HG03354 (cell line): ENCODE results near the gene TFCP2.
"Not testable (repeated sequence)": the region's sequence is repeated elsewhere in the genome, so short reads cannot be mapped to it uniquely, and the experiment has no call there.

Experiments used
- ATAC-seq: cut with Tn5 transposase; IDR thresholded peaks from one replicate; pipeline ENCODE4 v1.9.1; 2021; ENCODE audit warnings: mild to moderate bottlenecking; ENCODE audit not compliant: unreplicated experiment, poor library complexity, severe bottlenecking

TFCP2 gene, protein sequence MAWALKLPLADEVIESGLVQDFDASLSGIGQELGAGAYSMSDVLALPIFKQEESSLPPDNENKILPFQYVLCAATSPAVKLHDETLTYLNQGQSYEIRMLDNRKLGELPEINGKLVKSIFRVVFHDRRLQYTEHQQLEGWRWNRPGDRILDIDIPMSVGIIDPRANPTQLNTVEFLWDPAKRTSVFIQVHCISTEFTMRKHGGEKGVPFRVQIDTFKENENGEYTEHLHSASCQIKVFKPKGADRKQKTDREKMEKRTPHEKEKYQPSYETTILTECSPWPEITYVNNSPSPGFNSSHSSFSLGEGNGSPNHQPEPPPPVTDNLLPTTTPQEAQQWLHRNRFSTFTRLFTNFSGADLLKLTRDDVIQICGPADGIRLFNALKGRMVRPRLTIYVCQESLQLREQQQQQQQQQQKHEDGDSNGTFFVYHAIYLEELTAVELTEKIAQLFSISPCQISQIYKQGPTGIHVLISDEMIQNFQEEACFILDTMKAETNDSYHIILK

DNA sequence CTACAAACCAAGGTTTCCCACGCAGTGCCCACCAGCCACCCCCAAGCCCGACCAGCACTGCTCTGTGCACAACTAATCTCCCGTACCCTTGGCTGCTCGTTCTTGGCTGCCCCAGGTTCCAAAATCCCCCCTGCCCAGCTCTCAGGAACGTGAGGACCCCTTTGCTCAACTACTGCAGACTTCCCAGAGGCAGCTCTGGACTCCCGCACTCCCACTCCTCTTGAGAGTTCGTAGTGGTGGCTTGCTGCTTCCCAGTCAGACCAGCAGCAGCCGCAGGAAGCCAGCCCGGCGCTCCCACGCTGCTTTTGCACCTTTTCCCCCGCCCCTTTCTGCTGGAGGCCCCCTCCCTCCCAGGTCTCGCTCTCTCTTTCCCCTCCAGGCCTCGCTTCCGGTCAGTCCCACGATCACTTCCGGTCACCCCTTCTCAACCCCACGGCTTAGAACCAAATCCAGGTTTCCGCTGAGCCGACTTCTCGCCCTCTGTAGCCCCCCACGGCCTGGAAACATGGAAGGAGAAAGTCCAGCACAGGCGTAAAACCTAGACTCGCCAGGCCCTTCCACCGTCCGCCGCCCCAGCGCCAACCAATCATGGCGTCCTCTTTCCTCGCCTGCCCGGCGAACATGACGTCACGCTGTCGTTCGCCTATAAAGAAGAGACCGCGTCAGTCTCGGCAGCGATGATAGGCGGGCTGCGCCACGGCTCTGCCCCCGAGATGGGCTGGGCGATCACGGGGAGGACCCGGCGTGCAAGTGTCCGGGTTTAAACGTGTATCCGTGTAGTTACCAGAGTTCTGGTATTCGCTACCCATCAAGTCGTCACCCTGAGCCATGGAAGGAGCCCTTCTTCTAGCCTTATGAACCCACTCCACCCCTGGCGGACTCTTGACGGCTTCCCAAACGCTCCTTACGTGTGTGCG lies at the start of gene TFCP2:
Gene TFCP2, minus strand, starts transcription at position 621 of the 917 bp plus-strand sequence. CDS start 713 bp downstream, outside the sequence.
- peak; percentile 97 for ATAC-seq

DNA sequence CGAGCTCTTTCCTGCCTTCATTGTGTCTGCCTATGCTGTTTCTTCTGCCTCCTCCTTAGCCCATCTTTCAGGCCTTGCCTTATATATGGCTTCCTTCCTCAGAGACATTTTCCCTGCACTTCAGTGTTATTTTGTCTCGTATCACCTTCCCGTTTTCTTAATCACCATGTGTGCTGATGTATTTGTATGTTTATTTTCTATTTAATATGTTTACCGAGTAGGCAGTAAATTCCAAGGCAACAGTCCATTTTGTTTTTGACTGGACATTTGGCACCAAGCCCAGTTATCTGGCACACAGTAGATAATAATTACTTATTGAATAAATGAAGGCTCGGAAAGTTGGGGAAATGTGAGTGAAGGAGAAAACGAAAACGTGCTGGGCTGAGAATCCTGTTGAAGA lies 49.5 kb upstream of the TFCP2 start:
- ATAC-seq: no peak

DNA sequence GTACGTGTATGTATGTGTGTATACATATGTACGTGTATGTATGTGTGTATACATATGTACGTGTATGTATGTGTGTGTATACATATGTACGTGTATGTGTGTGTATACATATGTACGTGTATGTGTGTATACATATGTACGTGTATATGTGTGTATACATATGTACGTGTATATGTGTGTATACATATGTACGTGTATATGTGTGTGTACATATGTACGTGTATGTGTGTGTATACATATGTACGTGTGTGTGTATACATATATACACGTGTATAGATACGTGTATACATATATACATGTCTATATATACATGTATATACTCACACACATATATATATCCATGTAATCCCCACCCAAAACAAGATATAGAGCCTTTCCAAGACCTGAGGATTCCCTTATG lies 46.9 kb upstream of the TFCP2 start:
- ATAC-seq: not testable (repeated sequence)

DNA sequence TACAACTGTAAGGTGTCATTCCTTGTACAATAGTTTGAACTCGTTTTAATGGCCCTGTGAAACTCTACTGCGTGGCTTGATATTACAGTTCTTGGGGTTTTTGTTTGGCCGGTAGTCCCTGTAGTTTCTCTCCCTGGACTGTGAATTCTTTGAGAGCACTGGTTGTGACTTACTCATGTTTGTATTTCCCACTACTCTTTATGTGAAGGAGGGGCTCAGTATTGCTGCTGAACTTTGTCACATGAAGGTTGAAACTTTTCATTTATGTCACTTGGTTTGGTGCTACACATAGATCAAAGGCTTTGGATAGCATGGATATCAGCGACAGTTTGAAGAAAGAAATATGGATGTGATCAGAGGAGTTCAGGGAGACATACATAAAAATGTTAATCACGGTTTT lies 46.4 kb upstream of the TFCP2 start:
- ATAC-seq: no peak

DNA sequence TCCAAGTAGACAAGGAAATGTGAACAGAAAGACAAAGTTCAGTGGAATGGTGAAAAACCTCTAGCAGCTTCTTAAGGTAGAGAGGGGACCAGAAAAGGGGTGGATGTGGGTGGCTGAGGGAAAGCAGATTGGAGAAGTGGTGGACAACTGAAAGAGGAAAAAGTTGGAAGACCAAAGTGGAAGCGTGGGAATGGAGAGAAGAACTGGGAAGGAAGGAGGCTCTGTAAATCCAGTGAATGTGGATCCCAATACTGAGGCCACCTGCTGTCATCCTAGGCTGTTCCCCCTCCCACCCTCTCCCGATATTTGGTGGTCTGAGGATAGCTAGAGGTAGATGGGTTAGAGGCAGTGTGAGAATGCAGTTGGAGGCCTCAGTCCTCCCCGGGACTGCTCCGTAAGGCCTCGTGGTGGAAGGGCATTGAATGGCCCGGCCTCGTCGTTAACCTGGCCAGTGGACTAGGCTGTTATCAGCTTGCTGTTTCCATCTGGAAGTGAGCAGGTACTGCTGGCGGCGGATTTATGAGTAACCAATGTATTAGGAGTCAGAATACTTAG lies 45.7 kb upstream of the TFCP2 start:
- no peak for ATAC-seq

DNA sequence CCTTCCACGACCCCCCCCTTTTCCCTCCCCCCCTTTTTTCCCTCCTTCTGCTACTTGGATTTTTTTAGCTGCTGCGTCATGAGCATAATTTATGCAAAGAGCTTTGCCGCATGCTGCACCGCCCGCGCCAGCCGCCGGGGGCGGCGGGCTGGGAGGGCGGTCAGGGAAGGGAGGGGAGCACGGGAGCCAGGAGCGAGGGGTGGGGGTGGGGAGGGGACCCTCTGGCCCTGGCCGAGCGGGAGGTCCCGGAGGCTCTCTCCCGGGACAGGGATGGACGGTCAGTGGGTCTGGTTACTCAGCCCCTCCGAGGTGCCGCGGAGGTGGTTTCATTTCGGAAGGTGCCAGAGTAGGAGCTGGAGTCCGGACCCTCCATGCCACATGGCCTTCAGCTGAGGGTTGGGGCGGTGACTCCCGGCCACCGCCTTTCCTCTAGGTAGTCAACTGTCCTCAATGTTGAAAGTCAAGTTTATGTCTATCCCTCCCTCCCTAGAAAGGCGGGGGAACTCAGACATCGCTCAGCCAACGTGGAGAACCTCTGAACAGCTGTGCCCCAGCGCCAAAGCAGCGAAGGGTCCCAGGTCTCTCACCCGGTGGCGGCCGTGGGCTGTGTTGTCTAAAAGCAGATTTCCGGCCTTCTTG lies 45.2 kb upstream of the TFCP2 start, which contains the start of gene POU6F1:
Gene POU6F1, minus strand, starts transcription at position 95 of the 639 bp plus-strand sequence. CDS start 11,226 bp downstream, outside the sequence.
- ATAC-seq: peak; percentile 86

DNA sequence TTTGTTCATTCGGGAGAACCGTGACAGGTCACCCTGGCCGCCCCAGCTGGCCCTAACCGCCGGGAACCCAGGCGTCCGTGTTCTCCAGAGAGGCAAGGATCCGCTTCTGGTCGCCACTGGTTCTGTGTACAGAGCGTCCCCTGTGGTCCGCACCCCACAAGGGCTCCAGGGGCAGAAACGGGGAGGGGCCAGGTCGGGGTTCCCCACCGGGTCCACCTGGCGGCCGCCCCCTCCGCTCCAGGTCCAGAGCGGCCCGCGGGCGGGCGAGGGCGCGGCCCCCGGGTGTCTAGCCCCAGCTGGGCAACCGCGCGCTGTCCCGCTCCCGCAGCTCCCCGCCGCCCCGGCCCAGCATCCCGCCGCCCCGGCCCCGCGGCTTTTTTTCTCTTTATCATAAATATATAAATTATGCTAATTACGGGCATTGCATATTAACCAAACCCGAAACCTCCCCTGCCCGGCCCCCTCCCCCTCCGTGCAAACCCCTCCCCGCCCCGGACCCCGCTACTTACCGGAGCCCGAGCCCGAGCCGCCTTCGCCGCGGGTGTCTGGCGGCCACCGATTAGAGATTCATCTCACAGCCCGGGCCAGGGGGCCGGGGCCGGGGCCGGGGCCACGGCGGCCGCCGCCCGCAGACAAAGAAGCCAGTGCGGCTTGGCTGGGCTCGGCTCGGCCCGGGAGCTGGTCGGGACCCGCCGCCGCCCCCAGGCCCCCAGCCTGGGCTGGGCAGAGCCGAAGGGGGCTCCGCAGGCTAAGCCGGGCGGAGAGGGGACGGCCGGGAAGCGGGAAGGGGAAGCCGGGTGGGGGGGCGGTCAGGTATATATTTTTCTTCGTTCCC lies 44.4 kb upstream of the TFCP2 start:
- ATAC-seq: peak; percentile 43

DNA sequence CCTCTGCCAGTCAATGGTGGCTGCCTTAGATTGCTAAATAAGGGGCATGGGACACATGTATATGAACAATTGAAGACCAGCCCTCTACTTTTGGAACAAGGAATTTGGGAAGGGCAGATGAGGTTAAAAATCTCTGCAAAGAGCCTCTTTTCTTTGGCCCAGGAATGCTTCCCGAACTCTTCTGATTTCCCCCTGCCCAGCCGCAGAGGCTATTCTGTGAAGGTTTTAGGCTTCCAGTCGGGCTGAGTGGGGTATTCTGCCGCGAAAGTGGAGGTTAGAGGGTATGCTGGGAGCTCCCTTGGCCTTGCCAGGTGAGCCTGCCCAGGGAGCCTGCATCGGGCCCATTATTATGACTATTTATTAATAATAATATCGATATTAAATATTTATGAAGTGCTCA lies 43.7 kb upstream of the TFCP2 start:
- ATAC-seq: no peak

DNA sequence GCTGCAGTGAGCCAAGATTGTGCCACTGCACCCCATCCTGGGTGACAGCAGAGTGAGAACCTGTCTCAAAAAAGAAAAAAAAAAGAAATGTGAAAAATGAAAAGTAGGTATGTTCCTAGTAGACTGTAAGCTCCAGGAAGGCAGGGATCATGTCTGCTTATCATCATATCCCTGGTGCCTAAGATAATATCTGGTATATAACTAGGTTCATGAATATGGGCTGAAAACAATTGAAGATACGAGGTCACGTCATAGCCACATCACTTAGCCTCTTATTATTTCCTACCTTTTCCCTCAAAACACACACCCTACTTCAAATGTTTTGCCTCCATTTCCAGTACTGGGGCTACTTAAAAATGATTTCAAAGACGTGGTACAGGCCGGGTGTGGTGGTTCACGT lies 42.0 kb upstream of the TFCP2 start:
- ATAC-seq: no peak

DNA sequence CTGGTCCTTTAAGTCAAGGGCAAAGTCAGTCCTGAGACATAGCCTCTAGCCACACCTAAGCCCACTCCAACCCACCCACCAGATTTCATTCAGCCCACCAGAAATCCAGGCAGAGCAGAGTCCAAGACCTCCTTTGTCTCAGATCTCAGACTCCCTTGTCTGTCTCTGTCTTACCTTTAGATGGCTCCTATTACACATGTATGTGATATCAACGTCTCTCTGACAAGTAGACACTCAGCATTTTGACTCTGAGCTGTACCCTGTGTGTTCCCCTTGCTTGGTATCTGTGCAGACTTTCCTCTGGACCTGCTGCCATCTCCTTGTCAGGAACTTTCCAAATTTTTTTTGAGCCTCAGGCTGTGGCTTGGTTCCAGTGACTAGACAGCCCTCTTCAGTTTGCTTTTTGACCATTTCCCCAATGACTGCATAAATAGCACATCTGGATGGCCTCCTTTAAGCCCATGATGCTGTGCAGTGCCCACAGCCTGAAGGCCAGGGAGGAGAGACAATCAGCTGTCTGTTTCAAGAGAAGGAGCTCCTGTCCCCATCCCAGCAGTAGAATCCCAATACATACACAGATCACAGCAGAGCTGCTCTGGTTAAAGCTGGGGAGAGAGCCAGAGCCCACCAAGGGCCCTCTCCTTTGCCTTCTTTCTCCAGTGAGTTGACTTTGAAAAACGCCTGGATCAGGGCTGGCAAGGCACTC lies 37.9 kb upstream of the TFCP2 start:
- ATAC-seq: no peak

DNA sequence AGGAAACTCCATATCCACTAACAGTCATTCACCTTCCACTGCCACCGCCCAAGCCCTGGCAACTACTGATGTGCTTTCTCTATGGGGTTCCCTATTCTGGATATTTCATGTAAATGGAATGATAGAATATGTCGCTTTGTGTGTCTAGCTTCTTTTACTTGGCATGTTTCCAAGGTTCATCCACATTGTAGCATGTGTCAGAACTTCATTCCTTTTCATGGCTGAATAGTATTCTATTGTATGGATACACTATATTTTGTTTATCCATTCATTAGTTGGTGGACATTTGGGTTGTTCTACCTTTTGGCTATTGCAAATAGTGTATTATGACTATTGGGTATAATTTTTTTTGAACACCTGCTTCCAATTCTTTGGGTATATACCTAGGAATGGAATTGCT lies 36.3 kb upstream of the TFCP2 start:
- no peak for ATAC-seq

DNA sequence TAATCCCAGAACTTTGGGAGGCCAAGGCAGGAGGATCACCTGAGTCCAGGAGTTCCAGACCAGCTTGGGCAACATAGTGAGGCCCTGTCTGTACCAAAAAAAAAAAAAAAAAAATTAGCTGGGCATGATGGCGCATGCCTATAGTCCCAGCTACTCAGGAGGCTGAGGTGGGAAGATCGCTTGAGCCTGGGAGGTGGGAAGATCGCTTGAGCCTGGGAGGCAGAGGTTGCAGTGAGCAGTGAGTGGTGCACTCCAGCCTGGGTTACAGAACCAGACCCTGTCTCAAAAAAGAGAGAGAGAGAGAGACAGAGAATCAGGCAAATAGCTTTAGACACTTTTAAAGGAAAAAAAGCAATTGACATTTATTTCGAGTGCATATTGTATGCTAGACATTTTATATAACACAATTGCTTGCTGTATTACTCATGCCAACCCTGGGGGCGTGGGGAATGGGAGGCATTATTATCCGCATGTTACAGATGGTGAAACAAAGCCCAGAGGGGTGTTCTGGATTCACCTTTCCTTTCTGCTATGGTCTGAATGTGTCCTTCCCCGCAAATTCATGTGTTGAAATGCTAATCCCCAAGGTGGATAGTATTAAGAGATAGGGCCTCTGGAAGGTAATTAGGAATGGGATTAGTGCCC lies 35.2 kb upstream of the TFCP2 start:
- ATAC-seq: no peak

DNA sequence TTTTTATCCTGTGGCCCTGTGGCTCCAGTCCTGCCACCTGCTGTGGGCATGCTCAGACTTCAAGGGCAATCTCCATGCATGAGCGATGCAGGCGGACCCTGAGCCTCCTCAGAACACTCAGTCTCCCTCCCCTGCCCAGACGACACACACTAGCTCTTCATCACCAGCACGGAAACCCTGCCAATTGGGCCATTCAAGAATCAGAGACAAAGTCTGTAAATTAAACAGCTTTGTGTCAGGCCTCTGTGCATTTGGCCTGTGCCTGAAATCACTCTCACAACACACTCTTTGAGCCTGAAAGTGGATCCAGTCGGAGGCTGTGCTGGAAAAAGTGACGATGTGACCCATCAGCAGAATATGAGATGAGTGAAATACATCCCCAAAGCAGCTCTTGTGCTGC lies 32.4 kb upstream of the TFCP2 start:
- ATAC-seq: no peak

DNA sequence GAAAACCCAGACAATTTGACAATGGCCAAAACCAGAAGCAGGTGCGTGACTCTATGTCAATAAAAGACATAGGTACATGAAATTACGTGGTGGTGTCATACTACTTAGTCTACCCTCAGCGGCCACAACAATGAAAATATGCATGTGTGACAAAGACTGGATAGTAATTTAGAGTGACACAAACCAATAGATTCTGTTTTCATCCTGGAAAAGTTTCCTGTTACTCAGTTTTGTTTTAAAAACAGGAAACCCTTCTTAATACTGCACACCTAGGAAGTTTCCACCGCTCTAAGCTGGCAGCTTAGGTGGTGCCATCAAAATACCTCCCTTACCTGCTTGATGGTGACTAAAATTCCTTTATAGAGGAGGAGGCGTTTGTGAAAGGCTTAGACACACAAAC lies 29.8 kb upstream of the TFCP2 start:
- ATAC-seq: no peak

DNA sequence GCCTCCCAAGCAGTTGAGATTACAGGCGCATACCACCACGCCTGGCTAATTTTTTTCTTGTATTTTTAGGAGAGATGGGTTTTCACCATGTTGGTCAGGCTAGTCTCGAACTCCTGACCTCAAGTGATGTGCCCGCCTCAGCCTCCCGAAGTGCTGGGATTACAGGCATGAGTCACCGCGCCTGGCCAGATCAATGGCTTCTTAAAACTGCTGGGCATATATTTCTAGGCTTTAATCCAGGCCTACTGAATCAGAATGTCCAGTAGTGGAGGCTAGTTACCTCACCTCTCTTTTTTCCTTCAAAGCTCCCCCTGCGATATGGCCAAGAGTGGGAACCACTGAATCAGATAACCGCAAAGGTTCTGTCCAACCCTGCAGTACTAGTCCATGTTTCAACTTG lies 27.9 kb upstream of the TFCP2 start:
- ATAC-seq: no peak

DNA sequence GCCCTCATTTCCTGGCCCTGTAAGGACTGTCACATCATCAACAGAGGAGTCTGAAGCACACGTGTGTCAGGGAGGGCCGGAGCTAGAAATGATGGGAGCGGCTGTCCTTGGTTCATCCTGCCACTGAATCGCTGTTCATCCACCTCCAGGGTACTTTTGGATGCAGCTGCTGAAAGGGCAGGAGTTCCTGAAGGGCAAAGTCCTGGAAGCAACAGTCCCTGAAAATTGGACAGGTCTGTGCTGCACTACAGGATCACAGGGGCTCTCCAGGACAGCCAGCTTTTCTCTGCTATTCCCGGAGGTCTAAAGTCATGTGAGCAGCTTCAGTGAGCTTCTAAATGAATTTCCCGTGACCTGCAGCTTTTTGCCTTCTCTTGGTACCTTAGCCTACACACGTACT lies 27.2 kb upstream of the TFCP2 start:
- ATAC-seq: no peak

DNA sequence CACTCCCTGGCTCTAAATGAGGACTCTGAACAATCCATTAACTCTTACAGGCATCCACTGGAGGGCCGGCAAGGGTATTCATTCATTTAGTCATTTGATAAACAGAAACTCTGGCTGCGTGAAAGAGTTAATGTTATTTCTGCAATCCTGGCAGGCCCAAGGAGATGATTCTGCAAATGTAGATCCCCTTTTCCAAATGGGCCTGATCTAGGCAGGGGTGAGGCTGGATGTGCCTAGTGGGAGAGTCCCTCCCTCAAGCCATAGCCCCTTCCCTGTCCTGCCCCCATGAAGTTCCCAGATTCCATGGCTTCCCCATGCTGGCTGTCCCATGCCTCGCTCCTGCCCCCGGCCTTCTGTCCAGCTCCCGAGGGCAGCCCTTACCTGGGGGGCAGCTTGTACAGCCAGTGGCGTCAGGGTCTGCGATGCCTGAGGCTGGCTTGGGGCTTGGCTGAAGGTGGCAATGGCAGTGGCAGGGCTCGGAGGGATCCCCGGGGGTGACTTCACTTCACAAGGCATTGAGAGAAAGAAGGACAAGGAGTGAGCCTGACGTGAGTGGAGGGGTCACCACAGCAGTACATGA lies 26.5 kb upstream of the TFCP2 start:
- no peak for ATAC-seq
